DND-41 (cell line): ENCODE measurements around the gene KLF13.

ENCODE experiments used
- ATAC-seq: fragments of 200-7000 bp; cut with Tn5 transposase; 3 replicates; pipeline ENCODE4 v1.9.1; 2021; ENCODE audit warnings: low read depth; ENCODE audit not compliant: insufficient read depth
- DNase-seq: peaks from one replicate; pipeline ENCODE4 v3.0.0-alpha.2; 2020
- H2AFZ ChIP-seq: 2 replicates; pipeline ENCODE4 v1.6.0; 2012; ENCODE audit warnings: low read depth, low read length
- H3K27ac ChIP-seq: 2 replicates; pipeline ENCODE4 v1.5.1; 2012; ENCODE audit warnings: low read length, inconsistent platforms
- H3K27me3 ChIP-seq: fragments of 200-600 bp; sonication (generic); 2 replicates; pipeline ENCODE4 v1.6.0; 2012; ENCODE audit warnings: low read length, mild to moderate bottlenecking, inconsistent platforms; ENCODE audit not compliant: insufficient read depth, poor library complexity
- H3K36me3 ChIP-seq: 2 replicates; pipeline ENCODE4 v1.5.1; 2012; ENCODE audit warnings: low read length, inconsistent platforms; ENCODE audit not compliant: insufficient read depth
- H3K4me1 ChIP-seq: 2 replicates; pipeline ENCODE4 v1.5.1; 2012; ENCODE audit warnings: mild to moderate bottlenecking, low read length; ENCODE audit not compliant: insufficient read depth
- H3K4me2 ChIP-seq: 2 replicates; pipeline ENCODE4 v1.6.0; 2012; ENCODE audit warnings: mild to moderate bottlenecking, moderate library complexity, low read length, inconsistent platforms; ENCODE audit not compliant: insufficient read depth
- H3K4me3 ChIP-seq, 2 experiments: fragments of 200-600 bp in 1 of 2; shearing (Covaris generic) in 1 of 2; 2 replicates each; pipeline ENCODE4 v1.5.1; 2012 to 2016; ENCODE audit warnings: inconsistent platforms in 2 of 2, low read length in 2 of 2, mild to moderate bottlenecking in 2 of 2, low read depth in 1 of 2, moderate library complexity in 1 of 2
- H3K79me2 ChIP-seq: 2 replicates; pipeline ENCODE4 v1.6.0; 2012; ENCODE audit warnings: low read length, inconsistent platforms; ENCODE audit not compliant: insufficient read depth
- H3K9ac ChIP-seq: 2 replicates; pipeline ENCODE4 v1.6.0; 2012; ENCODE audit warnings: low read depth, mild to moderate bottlenecking, inconsistent platforms, low read length, moderate library complexity
- H3K9me3 ChIP-seq: 2 replicates; pipeline ENCODE4 v1.5.1; 2012; ENCODE audit warnings: low read length, moderate library complexity, mild to moderate bottlenecking, inconsistent platforms; ENCODE audit not compliant: insufficient read depth, severe bottlenecking
- H4K20me1 ChIP-seq: 2 replicates; pipeline ENCODE4 v1.6.0; 2012; ENCODE audit warnings: low read length; ENCODE audit not compliant: insufficient read depth
- EZH2 ChIP-seq: IDR thresholded peaks from 3 replicates; pipeline ENCODE4 v1.6.1; 2012; ENCODE audit warnings: borderline replicate concordance, low read depth, mild to moderate bottlenecking, moderate library complexity, low read length, inconsistent platforms; ENCODE audit not compliant: severe bottlenecking
- TF ChIP-seq, protein P1 (sequence below): IDR thresholded peaks from 2 replicates; pipeline ENCODE4 v1.5.1; 2012; ENCODE audit warnings: borderline replicate concordance, low read length, moderate library complexity, mild to moderate bottlenecking; ENCODE audit not compliant: poor library complexity, severe bottlenecking; ENCODE audit errors: extremely low read depth

Gene KLF13

DNA sequence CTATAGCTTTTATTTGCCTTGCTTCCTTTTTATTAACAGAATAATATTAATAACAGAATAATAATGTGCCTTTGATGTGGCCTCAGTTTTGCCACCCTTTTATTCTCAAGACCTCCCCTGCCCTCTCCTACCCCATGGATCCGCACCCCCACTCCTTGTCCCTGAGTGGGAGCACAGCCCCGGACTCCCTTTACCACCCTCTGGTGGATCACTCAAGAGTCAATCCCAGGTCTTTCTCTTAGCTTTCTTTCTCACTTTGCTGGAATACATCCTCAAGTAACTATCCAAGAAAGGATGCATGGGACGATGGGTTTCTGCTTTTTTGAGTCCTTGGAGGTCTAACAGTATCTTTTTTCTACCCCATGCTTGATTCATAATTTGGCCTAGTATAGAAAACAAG is 63.4 kb downstream of the KLF13 start:
- no peak overlapping the region for H2AFZ ChIP-seq
- DNase-seq (no peak), ATAC-seq (no peak)
- H4K20me1 ChIP-seq, result no peaks in the 10 kb centered on the region
- H3K9me3 ChIP-seq, result no peaks in the 10 kb centered on the region
- no peaks in the 10 kb centered on the region for H3K79me2 ChIP-seq
- no peaks in the 10 kb centered on the region for H3K27me3 ChIP-seq
- no peaks in the 10 kb centered on the region for H3K36me3 ChIP-seq
- no peak overlapping the region for H3K4me3 ChIP-seq
- no peak for TF ChIP-seq EZH2
- TF ChIP-seq, protein P1, sequence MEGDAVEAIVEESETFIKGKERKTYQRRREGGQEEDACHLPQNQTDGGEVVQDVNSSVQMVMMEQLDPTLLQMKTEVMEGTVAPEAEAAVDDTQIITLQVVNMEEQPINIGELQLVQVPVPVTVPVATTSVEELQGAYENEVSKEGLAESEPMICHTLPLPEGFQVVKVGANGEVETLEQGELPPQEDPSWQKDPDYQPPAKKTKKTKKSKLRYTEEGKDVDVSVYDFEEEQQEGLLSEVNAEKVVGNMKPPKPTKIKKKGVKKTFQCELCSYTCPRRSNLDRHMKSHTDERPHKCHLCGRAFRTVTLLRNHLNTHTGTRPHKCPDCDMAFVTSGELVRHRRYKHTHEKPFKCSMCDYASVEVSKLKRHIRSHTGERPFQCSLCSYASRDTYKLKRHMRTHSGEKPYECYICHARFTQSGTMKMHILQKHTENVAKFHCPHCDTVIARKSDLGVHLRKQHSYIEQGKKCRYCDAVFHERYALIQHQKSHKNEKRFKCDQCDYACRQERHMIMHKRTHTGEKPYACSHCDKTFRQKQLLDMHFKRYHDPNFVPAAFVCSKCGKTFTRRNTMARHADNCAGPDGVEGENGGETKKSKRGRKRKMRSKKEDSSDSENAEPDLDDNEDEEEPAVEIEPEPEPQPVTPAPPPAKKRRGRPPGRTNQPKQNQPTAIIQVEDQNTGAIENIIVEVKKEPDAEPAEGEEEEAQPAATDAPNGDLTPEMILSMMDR, result no peak
- H3K4me2 ChIP-seq, result no peak overlapping the region
- H3K27ac ChIP-seq, result no peak overlapping the region
- H3K9ac ChIP-seq, result no peak overlapping the region
- peaks cover 48% of the 10 kb centered on the region for H3K4me1 ChIP-seq

DNA sequence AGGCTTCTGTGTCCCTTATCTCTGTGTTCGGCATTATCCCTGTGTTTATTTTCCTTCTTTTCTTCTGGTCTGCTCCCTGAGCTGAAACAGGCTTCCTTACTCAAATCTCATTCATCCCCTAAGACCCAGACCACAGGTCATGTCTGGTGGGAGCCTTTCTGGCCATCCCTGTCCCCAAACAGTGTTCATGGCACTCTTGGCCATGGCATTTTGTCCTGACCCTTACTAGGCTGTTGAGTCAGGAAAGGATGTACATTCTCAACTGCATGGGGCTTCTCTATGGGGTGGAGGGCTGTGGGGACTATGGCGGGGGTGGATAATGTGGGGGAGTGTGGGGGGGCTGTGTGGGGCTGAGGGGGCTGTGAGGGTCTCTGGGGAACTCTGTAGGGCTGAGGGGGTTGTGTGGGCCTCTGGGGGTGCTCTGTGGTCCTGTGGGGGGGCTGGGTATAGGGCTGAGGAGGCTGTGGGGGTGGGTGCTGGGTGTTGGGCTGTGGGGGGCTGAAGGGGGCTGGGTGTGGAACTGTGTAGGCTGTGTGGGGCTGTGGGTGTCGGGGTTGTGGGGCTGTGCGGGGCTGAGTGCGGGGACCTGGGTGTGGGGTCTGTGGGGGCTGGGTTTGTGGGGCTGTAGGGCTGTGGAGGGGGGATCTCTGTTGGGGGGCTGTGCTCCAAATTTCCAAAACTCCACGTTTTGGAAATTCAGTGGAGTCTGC is 64.3 kb downstream of the KLF13 start:
- Histone ChIP-seq H2AFZ (no peak overlapping the region), H3K27ac (no peak overlapping the region), H3K4me2 (no peak overlapping the region), H3K9me3 (no peaks in the 10 kb centered on the region), H3K79me2 (no peaks in the 10 kb centered on the region), H3K9ac (no peak overlapping the region), H3K4me3 (no peak overlapping the region), H3K4me1 (peaks cover 43% of the 10 kb centered on the region), H3K36me3 (no peaks in the 10 kb centered on the region), H4K20me1 (no peaks in the 10 kb centered on the region), H3K27me3 (no peaks in the 10 kb centered on the region)
- DNase-seq, result no peak
- no peak for ATAC-seq
- no peak for TF ChIP-seq EZH2

DNA sequence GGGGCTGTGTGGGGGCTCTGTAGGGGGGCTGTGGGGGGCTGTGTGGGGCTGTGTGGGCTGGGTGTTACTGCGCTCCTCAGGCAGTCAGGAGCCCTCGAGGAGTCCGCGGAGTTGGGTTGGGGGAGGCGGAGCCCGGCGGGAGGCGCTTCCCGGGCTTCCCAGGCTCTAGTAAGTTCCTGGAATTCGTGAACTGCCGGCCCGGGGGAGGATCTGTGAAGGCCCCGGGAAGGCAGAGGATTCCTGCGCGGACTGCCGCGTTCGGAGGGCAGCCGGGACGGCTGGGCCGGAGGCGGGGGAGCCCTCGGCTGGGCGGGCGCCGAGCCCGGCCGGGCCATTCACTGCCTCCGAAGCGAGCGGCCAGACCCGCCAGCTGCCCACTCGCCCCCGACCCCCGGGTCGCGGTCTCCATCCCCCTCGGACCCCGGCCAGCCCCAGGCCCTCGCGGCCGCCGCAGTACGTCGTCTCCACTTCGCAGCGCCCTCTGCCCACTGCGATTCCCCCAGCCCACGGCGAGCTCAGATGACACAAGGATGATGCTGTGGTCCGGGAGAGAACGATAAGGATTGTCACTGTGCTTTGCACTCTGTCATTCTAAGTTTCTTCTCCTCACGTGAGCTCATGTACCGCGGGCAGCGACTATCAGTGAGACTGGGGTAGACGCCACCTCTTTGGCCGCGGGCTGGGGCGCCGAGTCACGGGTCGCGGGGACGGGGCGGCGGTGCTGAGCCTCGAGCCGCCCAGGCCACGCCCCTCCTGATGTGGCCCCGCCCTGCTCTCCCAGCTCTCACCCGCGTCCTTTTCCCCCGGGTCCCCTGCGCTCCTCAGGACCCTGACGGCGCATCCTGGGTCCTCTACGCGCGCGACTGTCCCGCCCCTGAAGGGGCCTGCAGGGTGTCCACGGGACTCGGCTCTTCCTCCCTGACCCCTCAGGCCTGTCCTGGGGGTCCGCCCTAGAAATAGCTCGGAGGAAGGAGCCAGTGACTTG is 65.3 kb downstream of the KLF13 start:
- peaks cover 34% of the 10 kb centered on the region for H3K4me1 ChIP-seq
- H3K27ac ChIP-seq, result no peak overlapping the region
- ATAC-seq (peak; percentile 62), DNase-seq (peak; percentile 49)
- H3K4me3 ChIP-seq, result peak overlapping the region in 1 of 2 experiments; percentile 49; a peak in 2 of 4 replicates
- TF ChIP-seq, protein P1, result no peak
- TF ChIP-seq EZH2, result no peak
- no peaks in the 10 kb centered on the region for H3K79me2 ChIP-seq
- H3K9me3 ChIP-seq, result no peaks in the 10 kb centered on the region
- H3K9ac ChIP-seq, result peak overlapping the region; percentile 48; the same call in 1 of the 2 replicates
- 0 out of 2 replicates have a peak overlapping the region, but pooled peaks have one; percentile 5 for H2AFZ ChIP-seq
- no peaks in the 10 kb centered on the region for H4K20me1 ChIP-seq
- no peaks in the 10 kb centered on the region for H3K27me3 ChIP-seq
- H3K36me3 ChIP-seq, result no peaks in the 10 kb centered on the region
- peak overlapping the region; percentile 63 for H3K4me2 ChIP-seq
